Endothelial cell of umbilical vein (primary cell): ENCODE measurements around the gene CIITA. TPM values are rescaled to one million over a fixed set of nuclear protein-coding genes. Genes with fewer than 3 reads are reported as not detected.

Source experiments
- BruUV-seq: library from RNA; stranded (reverse); fragments of 400-500 nt; replicated peaks from 2 replicates; lab custom pipeline; 2021; lab: Mats Ljungman, UMichigan
- CTCF ChIA-PET: fragments of 300-600, 350-600 bp; sonication (Branson Sonifier 250); formaldehyde crosslinking; loops from one replicate; lab custom pipeline; 2021; ENCODE audit warnings: antibody characterized with exemption, inconsistent platforms; lab: Charles Lee
- POLR2A ChIA-PET: fragments of 300-600, 350-600 bp; sonication (Branson Sonifier 250); formaldehyde crosslinking; loops from one replicate; lab custom pipeline; 2021; ENCODE audit warnings: antibody characterized with exemption, inconsistent platforms; lab: Charles Lee
- DNase-seq: peaks from one replicate; pipeline ENCODE4 v3.0.0-alpha.2; 2011; ENCODE audit warnings: low read depth, low spot score
- FAIRE-seq: peaks from 2 replicates; lab custom pipeline; 2011; peaks lifted over from hg19 to GRCh38; lab: Jason Lieb, UNC
- H2AFZ ChIP-seq: 2 replicates; pipeline ENCODE4 v1.6.0; 2012; ENCODE audit warnings: low read depth, low read length, control low read depth, inconsistent platforms
- H3K27ac ChIP-seq: 2 replicates; pipeline ENCODE4 v1.5.1; 2011; ENCODE audit warnings: low read depth, mild to moderate bottlenecking, control low read depth, low read length, moderate library complexity; ENCODE audit not compliant: insufficient read depth
- H3K27me3 ChIP-seq, 2 experiments: 2 replicates each; pipeline versions ENCODE4 v1.6.0 to v1.6.1; 2011; ENCODE audit warnings: low read length in 2 of 2, mixed read lengths in 1 of 2; ENCODE audit not compliant: control insufficient read depth in 2 of 2, insufficient read depth in 2 of 2
- H3K36me3 ChIP-seq, 2 experiments: 2 replicates in 1 of 2; 3 replicates in 1 of 2; pipeline ENCODE4 v1.5.1; 2011; ENCODE audit warnings: low read length in 2 of 2, mild to moderate bottlenecking in 1 of 2, moderate library complexity in 1 of 2; ENCODE audit not compliant: control insufficient read depth in 2 of 2, insufficient read depth in 2 of 2; ENCODE audit errors: extremely low read depth in 1 of 2
- H3K4me1 ChIP-seq: 3 replicates; pipeline ENCODE4 v1.5.1; 2011; ENCODE audit warnings: mild to moderate bottlenecking, low read length; ENCODE audit not compliant: control insufficient read depth, insufficient read depth; ENCODE audit errors: extremely low read depth
- H3K4me2 ChIP-seq: 2 replicates; pipeline ENCODE4 v1.6.1; 2011; ENCODE audit warnings: low read length, control low read depth, mixed read lengths; ENCODE audit not compliant: insufficient read depth
- H3K4me3 ChIP-seq, 3 experiments: fragments of 200-600 bp in 1 of 3; sonication (generic), shearing (Covaris generic) in 1 of 3; replicated peaks in 1 of 3; 2 replicates each; pipeline ENCODE4 v1.5.1; 2011 to 2016; ENCODE audit warnings: control low read depth in 3 of 3, low read length in 3 of 3, mild to moderate bottlenecking in 2 of 3, inconsistent platforms in 1 of 3, low read depth in 1 of 3, moderate library complexity in 1 of 3; ENCODE audit not compliant: insufficient read depth in 1 of 3
- H3K79me2 ChIP-seq: 2 replicates; pipeline ENCODE4 v1.6.0; 2012; ENCODE audit warnings: low read length, inconsistent platforms; ENCODE audit not compliant: control insufficient read depth, insufficient read depth
- H3K9ac ChIP-seq: replicated peaks from 2 replicates; pipeline ENCODE3; 2011; ENCODE audit warnings: low read length, control low read depth; ENCODE audit not compliant: insufficient read depth; ENCODE audit errors: extremely low read depth
- H3K9me1 ChIP-seq: replicated peaks from 3 replicates; pipeline ENCODE4 v1.6.0; 2011; ENCODE audit warnings: mild to moderate bottlenecking, low read length; ENCODE audit not compliant: control insufficient read depth, insufficient read depth; ENCODE audit errors: extremely low read depth
- H3K9me3 ChIP-seq: replicated peaks from 2 replicates; pipeline ENCODE4 v1.5.1; 2012; ENCODE audit warnings: low read length, inconsistent platforms; ENCODE audit not compliant: control insufficient read depth, insufficient read depth
- H4K20me1 ChIP-seq: replicated peaks from 2 replicates; pipeline ENCODE3; 2011; ENCODE audit warnings: mild to moderate bottlenecking, low read length; ENCODE audit not compliant: control insufficient read depth, insufficient read depth; ENCODE audit errors: extremely low read depth
- EZH2 ChIP-seq: IDR thresholded peaks from 2 replicates; pipeline ENCODE4 v1.6.1; 2012; ENCODE audit warnings: borderline replicate concordance, low read depth, mild to moderate bottlenecking, moderate library complexity, low read length, inconsistent platforms; ENCODE audit not compliant: severe bottlenecking
- FOS ChIP-seq: IDR thresholded peaks from 2 replicates; pipeline ENCODE4 v1.6.1; 2011; ENCODE audit warnings: mild to moderate bottlenecking, low read length, moderate library complexity, borderline replicate concordance; ENCODE audit not compliant: insufficient read depth
- GATA2 ChIP-seq: IDR thresholded peaks from 2 replicates; pipeline ENCODE4 v1.7.0; 2011; ENCODE audit warnings: low read depth, mild to moderate bottlenecking, moderate library complexity, mixed read lengths, low read length; ENCODE audit not compliant: insufficient read length, insufficient read depth
- JUN ChIP-seq: IDR thresholded peaks from 2 replicates; pipeline ENCODE4 v1.6.1; 2011; ENCODE audit warnings: borderline replicate concordance, low read depth; ENCODE audit not compliant: insufficient read length, insufficient read depth
- MAX ChIP-seq: IDR thresholded peaks from 2 replicates; pipeline ENCODE4 v1.6.1; 2011; ENCODE audit not compliant: insufficient read depth, insufficient read length
- MYC ChIP-seq: IDR thresholded peaks from one replicate; pipeline ENCODE4 v1.6.1; 2011; ENCODE audit warnings: mild to moderate bottlenecking, low read depth, low read length
- POLR2A ChIP-seq: IDR thresholded peaks from 2 replicates; pipeline ENCODE4 v1.6.1; 2012; ENCODE audit warnings: low read depth, mild to moderate bottlenecking, control low read depth, low read length
- POLR2AphosphoS5 ChIP-seq: IDR thresholded peaks from 2 replicates; pipeline ENCODE4 v1.6.1; 2012; ENCODE audit warnings: low read depth, mild to moderate bottlenecking, control low read depth, low read length, moderate library complexity; ENCODE audit not compliant: insufficient read depth
- dilution Hi-C: fragments of 300-500 bp; cut with MboI; formaldehyde crosslinking; loops from one replicate; pipeline ENCODE4 v1.15.0; 2019; ENCODE audit warnings: low sequenced_read_pairs; ENCODE audit not compliant: extremely low pct_ligation_motif_present
- intact Hi-C: fragments of 100-400 bp; cut with micrococcal nuclease; formaldehyde crosslinking; loops from one replicate; pipeline ENCODE4 v1.10.0; 2022
- polyA plus RNA-seq, 4 experiments: library from polyadenylated mRNA; depleted of rRNA in 3 of 4; stranded (reverse) in 3 of 4; unstranded in 1 of 4; fragments of >200 nt; gene quantifications; 2 replicates each; pipeline versions ENCODE4 v1.2.1 to v1.2.3, GENCODE V29; 2011 to 2012; ENCODE audit warnings: missing spikeins in 1 of 4
- total RNA-seq: library from RNA; stranded (reverse); gene quantifications from 2 replicates; pipeline ENCODE4 v1.2.3, GENCODE V29; 2021
- TF ChIP-seq, protein P1 (sequence below), 2 donors: IDR thresholded peaks; 1 replicate in 1 of 2; 2 replicates in 1 of 2; pipeline ENCODE4 v1.5.1; 2011; ENCODE audit warnings: low read length in 2 of 2, mild to moderate bottlenecking in 2 of 2, moderate library complexity in 2 of 2, control low read depth in 1 of 2, inconsistent platforms in 1 of 2, low read depth in 1 of 2; ENCODE audit not compliant: insufficient read depth in 1 of 2; ENCODE audit errors: extremely low read depth in 1 of 2

The CIITA gene
- total and polyA plus RNA-seq, 2 donors (not counting 3 experiments of a cell fraction or from before 2014, with no cell fraction given) = not detected

DNA sequence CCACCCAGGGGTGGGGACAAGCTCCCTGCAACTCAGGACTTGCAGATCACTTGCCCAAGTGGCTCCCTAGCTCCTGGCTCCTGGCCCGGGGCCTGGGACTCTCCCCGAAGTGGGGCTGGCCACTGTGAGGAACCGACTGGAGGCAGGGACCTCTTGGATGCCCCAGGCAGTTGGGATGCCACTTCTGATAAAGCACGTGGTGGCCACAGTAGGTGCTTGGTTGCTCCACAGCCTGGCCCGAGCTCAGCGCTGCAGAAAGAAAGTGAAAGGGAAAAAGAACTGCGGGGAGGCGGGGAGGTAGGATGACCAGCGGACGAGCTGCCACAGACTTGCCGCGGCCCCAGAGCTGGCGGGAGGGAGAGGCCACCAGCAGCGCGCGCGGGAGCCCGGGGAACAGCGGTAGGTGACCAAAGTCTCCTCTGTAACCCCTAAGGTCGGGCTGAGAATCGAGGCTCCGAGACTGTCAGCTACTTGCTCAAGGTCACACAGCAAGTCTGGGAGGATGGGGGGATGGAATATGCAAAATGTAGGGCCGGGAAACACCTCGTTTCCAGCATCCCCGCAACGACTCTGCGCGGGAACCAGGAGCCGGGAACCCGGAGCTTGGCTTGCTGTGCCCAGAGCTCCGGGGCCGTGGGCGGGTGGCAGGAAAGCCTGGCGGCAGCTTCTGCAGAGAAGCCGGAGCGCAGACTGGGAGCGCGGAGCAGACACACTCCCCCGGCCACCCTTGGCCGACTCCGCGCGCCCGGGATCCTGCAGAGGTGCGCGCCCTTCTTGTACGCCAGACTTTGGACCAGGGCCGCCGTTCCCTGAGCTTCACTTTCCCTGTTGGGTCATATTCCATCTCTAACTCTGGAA lies 1.9 kb downstream of the CIITA start:
- Histone ChIP-seq H3K9me1 (no peaks in the 10 kb centered on the region), H3K4me1 (no peaks in the 10 kb centered on the region), H3K9ac (no peak overlapping the region), H4K20me1 (no peaks in the 10 kb centered on the region), H3K27me3 (peaks cover 7% of the 10 kb centered on the region in 2 experiments), H3K36me3 (no peaks in the 10 kb centered on the region), H3K4me2 (no peak overlapping the region), H3K9me3 (no peaks in the 10 kb centered on the region), H3K79me2 (no peaks in the 10 kb centered on the region), H3K4me3 (no peak overlapping the region), H3K27ac (no peak overlapping the region), H2AFZ (no peak overlapping the region)
- dilution Hi-C loops = no loop called here
- FAIRE-seq (no peak), DNase-seq (no peak)
- intact Hi-C loops = no loop called here
- CTCF ChIA-PET = no interaction called here
- no TSS peak for BruUV-seq
- no peak for TF ChIP-seq FOS
- TF ChIP-seq POLR2A = no peak
- TF ChIP-seq EZH2 = no peak
- no peak for TF ChIP-seq MAX
- no peak for TF ChIP-seq POLR2AphosphoS5
- no peak for TF ChIP-seq GATA2
- TF ChIP-seq MYC = no peak
- TF ChIP-seq JUN = no peak
- TF ChIP-seq, protein P1, sequence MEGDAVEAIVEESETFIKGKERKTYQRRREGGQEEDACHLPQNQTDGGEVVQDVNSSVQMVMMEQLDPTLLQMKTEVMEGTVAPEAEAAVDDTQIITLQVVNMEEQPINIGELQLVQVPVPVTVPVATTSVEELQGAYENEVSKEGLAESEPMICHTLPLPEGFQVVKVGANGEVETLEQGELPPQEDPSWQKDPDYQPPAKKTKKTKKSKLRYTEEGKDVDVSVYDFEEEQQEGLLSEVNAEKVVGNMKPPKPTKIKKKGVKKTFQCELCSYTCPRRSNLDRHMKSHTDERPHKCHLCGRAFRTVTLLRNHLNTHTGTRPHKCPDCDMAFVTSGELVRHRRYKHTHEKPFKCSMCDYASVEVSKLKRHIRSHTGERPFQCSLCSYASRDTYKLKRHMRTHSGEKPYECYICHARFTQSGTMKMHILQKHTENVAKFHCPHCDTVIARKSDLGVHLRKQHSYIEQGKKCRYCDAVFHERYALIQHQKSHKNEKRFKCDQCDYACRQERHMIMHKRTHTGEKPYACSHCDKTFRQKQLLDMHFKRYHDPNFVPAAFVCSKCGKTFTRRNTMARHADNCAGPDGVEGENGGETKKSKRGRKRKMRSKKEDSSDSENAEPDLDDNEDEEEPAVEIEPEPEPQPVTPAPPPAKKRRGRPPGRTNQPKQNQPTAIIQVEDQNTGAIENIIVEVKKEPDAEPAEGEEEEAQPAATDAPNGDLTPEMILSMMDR (IDR thresholded peaks at IDR 0.05; ENCODE audit: extremely low read depth in 1 of 2, insufficient read depth in 1 of 2, low read depth in 1 of 2, low read length in 2 of 2) = no peak
- POLR2A ChIA-PET = no interaction called here
